GM21723 (cell line): ENCODE measurements around the gene ZDHHC19.
"Not testable (repeated sequence)": the region's sequence is repeated elsewhere in the genome, so short reads cannot be mapped to it uniquely, and the experiment has no call there.

ENCODE experiments used
- ATAC-seq: cut with Tn5 transposase; IDR thresholded peaks from one replicate; pipeline ENCODE4 v1.9.1; 2021; ENCODE audit warnings: mild to moderate bottlenecking, moderate library complexity; ENCODE audit not compliant: unreplicated experiment

The ZDHHC19 gene, protein sequence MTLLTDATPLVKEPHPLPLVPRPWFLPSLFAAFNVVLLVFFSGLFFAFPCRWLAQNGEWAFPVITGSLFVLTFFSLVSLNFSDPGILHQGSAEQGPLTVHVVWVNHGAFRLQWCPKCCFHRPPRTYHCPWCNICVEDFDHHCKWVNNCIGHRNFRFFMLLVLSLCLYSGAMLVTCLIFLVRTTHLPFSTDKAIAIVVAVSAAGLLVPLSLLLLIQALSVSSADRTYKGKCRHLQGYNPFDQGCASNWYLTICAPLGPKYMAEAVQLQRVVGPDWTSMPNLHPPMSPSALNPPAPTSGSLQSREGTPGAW

GRCh38 chr3:196210673-196211556 lies at the start of gene ZDHHC19:
Gene ZDHHC19 (minus strand): TSS chr3:196211400. CDS start chr3:196211315, 85 bp downstream.
- no peak for ATAC-seq

DNA sequence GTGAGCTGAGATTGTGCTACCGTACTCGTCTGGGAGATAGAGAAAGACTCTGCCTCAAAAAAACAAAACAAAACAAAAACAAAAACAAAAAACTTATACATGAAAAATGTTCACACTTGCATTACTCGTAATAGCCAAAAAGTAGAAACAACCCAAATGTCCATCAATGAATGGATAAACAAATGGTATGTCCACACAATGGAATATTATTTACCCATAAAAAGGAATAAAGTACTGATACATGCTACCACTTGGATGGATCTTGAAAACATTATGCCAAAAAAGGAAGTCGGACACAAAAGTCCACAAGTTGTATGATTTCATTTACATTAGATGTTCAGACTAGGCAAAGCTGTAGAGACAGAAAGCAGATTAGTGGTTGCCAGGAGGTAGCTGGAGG lies 49.6 kb upstream of the ZDHHC19 start:
- ATAC-seq, result no peak

DNA sequence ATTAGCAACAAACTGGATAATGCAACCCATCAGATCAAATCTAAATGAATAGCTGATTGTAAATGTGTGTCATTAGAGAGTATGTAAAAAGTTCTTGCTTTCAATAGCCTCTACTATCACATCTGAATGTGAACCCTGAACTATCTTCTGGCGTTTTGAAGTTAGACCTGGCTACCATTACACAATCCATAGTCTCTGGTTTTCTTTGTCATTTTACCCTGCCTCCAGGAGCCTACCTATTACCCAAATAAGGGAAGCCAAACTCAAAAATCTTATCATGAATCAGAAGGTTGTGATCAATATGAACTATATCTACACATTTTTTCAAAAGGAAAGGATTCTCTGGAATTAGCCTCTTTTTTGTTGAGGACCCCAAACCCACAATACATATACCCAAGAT lies 44.6 kb upstream of the ZDHHC19 start:
- no peak for ATAC-seq

DNA sequence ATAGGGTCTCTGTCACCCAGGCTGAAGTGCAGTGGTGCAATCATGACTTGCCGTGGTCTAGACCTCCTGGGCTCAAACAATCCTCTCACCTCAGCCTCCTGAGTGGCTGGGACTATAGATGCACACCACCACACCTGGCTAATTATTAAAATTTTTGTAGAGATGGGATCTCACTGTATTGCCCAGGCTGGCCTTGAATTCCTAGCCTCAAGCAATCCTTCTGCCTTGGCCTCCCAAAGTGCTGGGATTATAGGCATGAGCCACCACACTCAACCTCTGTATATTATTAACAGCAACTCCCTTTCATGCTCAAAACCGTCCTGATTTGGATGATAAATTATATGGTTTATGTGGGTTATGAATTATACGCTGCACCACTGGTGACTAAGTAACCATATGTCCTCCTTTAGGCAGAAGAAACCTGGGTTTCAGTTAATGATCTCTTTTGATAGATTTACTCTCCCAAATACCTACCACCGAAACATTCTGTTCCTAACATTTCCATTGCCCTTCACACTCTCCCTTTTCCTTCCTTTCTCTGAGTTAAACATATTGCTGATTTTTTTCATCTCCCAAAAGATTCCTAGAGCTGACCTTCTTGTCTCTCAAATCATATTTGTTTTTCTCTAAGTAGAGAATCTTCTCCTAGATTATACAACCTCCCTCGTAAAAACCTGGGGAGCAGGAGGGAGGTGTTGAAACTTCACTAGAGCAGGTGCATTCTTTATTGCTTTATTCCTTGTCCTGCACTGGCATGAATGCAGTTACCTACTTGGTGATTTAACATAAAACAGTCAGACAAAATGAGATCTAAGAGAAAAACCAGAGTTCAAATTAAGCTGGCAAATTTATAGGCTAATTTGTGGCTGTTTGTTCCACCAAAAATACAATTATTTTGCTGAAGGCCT lies 43.4 kb upstream of the ZDHHC19 start:
- no peak for ATAC-seq

DNA sequence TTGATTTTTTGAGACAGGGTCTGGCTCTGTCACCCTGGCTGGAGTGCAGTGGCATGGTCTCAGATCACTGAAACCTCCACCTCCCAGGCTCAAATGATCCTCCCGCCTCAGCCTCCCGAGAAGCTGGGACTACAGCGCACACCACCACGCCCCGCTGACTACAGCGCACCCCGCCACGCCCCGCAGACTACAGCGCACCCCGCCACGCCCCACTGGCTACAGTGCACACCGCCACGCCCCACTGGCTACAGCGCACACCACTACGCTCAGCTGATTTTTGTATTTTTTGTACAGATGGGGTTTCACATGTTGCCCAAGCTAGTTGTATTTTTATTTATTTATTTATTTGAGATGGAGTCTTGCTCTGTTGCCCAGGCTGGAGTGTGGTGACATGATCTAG lies 40.7 kb upstream of the ZDHHC19 start:
- no peak for ATAC-seq

- no peak for ATAC-seq
Measured at GRCh38 chr3:196246612-196247308, 35.6 kb upstream of the ZDHHC19 start.

DNA sequence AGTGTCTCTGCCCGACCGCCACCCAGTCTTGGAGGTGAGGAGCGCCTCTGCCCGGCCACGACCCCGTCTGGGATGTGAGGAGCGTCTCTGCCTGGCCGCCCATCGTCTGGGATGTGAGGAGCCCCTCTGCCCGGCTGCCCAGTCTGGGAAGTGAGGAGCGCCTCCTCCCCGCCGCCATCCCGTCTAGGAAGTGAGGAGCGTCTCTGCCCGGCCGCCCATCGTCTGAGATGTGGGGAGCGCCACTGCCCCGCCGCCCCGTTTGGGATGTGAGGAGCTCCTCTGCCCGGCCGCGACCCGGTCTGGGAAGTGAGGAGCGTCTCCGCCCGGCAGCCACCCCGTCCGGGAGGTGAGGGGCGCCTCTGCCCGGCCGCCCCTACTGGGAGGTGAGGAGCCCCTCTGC lies 33.0 kb upstream of the ZDHHC19 start:
- ATAC-seq, result not testable (repeated sequence)

- ATAC-seq, result no peak
Measured at GRCh38 chr3:196241704-196242103, 30.5 kb upstream of the ZDHHC19 start.

DNA sequence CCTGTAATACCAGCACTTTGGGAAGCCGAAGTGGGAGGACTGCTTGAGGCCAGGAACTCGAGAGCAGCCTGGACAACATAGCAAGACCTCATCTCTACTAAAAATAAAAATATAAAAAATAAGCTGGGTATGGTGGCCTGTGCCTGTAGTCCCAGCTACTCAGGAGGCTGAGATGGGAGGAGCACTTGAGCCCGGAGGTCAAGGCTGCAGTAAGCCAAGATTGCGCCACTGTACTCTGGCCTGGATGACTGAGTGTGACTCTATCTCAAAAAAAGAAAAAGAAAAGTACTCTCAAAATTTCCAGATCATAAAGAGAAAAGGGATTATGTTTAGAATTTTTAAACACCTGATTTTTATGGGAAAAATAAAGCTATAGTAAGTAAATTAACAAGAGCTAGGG lies 29.2 kb upstream of the ZDHHC19 start:
- ATAC-seq, result no peak

DNA sequence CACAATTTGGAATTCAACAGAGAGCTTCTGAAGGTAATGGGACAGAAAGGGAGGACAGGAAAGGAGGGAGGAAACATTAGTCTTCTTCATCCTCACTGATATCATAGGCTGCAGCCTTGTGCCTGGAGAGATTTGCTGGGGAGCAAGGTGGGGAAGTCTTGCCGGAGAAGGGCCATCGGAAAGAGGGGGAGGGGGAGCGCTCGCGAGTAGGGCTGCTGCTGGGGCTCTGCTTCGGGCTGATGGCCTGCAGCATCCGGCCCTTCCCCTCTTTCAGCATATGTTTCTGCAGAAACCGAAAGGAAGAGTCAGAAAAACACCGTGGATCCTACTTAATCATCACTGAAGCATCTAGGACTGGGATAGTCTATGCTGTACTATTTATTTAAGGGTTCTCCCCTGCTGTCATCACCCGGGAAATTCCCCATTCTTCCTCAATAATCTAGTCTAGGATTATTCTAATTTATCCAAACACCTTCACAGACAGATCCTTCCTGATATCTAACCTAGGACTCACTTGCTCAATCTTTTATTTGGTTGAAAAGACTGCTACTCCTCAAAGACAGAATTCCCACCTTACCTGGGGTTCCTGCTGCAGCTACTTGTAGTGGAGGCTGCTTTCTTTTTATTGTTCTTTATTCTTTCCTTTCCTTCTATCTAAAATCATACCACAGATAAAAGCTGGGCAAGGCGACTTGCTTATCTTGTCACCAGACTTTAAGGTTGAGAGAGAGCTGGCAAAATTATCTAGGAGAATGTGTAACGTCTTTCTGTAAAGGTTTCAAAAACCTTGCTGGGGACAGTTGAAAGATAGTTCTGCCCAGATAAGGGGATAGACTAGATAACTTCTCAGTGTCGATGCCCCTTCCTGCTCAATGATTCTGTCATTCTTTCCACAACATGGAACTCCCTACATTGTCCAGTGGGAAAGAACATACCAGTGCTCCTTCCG lies 27.7 kb upstream of the ZDHHC19 start:
- ATAC-seq, result no peak

GRCh38 chr3:196237203-196237602 lies 26.0 kb upstream of the ZDHHC19 start:
- ATAC-seq, result no peak

DNA sequence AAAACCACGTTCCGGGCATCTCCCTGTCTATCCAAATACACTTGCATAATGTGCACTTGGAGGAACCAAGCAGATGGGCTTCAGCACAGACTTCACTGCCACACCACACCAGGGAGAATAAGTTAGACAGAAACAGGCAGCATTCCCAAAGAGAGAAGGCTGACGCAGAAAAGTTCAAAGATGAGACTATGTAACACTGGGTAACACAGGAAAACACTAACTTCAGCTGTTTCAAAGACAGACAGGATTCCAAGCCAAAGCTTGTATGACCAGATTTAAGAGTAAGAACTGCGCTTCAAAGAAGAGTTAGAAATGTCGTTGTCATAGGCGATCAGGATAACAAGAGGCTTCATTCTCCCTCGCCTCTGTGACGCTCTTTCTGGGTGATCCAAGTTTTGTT lies 25.0 kb upstream of the ZDHHC19 start:
- no peak for ATAC-seq

DNA sequence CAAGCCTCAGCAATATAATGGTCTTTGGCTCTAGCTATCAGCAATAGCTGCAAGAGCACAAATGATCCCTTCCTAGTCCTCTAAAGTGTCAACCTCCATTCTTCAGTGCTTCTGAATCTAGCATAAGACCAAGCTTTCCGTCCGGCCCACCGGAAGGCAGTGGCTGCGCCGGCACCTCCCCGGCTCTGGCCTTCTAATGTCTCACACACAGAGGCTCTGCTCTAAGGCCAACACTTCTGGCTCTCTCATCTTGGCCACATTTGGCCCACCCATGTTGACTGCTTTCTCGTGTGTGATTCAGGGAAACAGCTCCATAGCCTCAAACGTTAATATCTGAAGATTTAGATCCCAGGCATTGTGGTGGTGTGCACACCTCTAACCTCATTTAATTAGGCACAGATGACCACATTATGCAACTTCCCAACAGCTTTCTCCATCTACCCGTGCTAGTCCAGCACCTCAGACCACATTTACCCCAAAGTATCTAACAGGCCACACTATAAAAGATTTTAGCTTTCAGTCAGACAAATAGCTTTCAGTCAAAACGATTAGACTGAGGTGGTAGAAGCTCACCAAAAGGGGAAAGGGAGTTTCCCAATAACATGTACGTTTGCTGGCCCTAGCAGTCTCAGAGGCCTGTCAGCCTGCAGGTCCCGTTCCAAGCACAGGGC lies 24.4 kb upstream of the ZDHHC19 start:
- ATAC-seq, result no peak

DNA sequence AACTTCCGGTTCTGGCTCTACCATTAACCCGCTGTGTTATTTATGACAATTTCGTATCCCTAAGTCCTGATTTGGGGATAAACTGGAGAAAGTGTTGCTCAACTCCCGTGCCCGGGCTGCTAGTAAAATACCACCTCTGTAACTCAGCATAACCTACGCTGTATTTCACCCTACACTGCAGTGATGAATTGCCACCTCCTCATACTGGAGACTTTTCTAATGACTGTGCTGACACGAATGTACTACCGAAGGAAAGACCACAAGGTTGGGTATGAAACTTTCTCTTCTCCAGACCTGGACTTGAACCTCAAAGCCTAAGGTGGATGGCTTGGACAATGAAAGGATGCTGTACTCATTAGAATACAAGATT lies 21.7 kb upstream of the ZDHHC19 start:
- no peak for ATAC-seq

- ATAC-seq, result no peak
Measured at GRCh38 chr3:196232154-196232881, 21.1 kb upstream of the ZDHHC19 start.

- no peak for ATAC-seq
Measured at GRCh38 chr3:196227629-196228493, 16.7 kb upstream of the ZDHHC19 start.

DNA sequence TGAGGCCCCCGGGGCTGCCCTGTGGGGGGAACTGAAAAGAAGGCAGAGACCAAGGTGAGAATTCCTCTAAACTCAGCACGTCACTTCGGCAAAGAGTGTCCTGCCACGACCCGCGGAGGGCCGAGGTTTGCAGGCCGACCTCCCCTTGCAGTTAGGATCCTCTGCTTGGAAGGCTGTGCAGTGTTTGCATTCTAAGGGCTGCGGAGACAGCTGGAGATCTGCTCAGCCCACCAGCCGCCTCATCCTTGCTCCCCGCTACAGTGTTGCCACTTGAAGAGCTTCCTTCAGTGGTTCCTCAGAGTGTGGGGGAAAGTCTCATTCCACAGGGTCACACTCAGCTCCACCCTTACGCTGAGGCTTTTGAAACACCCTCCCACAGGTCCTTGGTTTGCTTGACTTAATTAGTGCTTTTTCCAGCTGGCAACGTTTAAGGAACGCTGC lies 15.9 kb upstream of the ZDHHC19 start:
- no peak for ATAC-seq
